Smooth muscle cell (in vitro differentiated cells): ENCODE results near the gene SNAPC1. TPM values are rescaled to one million over a fixed set of nuclear protein-coding genes. Genes with fewer than 3 reads are reported as not detected.

Experiments used
- DNase-seq: peaks from one replicate; lab custom pipeline; 2025; ENCODE audit not compliant: unreplicated experiment; lab: John Stamatoyannopoulos, UW
- H2AFZ ChIP-seq: fragments of 200-600 bp; sonication (generic); 2 replicates; pipeline ENCODE4 v1.6.0; 2016; ENCODE audit warnings: antibody characterized with exemption, low read depth, mild to moderate bottlenecking
- H3F3A ChIP-seq: fragments of 200-600 bp; sonication (generic); 2 replicates; pipeline ENCODE4 v1.6.0; 2017; ENCODE audit warnings: antibody characterized with exemption, low read depth
- H3K27ac ChIP-seq: fragments of 200-600 bp; sonication (generic); 2 replicates; pipeline ENCODE4 v1.5.1; 2016; ENCODE audit warnings: low read depth, mild to moderate bottlenecking
- H3K27me3 ChIP-seq: fragments of 200-600 bp; sonication (generic); 2 replicates; pipeline ENCODE4 v1.6.1; 2016; ENCODE audit warnings: low read depth, mild to moderate bottlenecking
- H3K36me3 ChIP-seq: fragments of 200-600 bp; sonication (generic); 2 replicates; pipeline ENCODE4 v1.5.1; 2016; ENCODE audit warnings: low read depth
- H3K4me1 ChIP-seq: fragments of 200-600 bp; sonication (generic); 2 replicates; pipeline ENCODE4 v1.5.1; 2016; ENCODE audit warnings: low read depth
- H3K4me2 ChIP-seq: fragments of 200-600 bp; sonication (generic); 2 replicates; pipeline ENCODE4 v1.6.0; 2016; ENCODE audit warnings: mild to moderate bottlenecking
- H3K4me3 ChIP-seq: fragments of 200-600 bp; sonication (generic); 2 replicates; pipeline ENCODE4 v1.5.1; 2016; ENCODE audit warnings: mild to moderate bottlenecking
- H3K79me2 ChIP-seq: fragments of 200-600 bp; sonication (generic); 2 replicates; pipeline ENCODE4 v1.6.0; 2016; ENCODE audit warnings: low read depth, mild to moderate bottlenecking
- H3K9ac ChIP-seq: fragments of 200-600 bp; sonication (generic); 2 replicates; pipeline ENCODE4 v1.6.0; 2016; ENCODE audit warnings: low read depth
- H3K9me3 ChIP-seq: fragments of 200-600 bp; sonication (generic); replicated peaks from 2 replicates; pipeline ENCODE4 v1.5.1; 2016; ENCODE audit warnings: low read depth
- H4K20me1 ChIP-seq: fragments of 200-600 bp; sonication (generic); 2 replicates; pipeline ENCODE4 v1.6.0; 2016; ENCODE audit warnings: low read depth
- WGBS: methylation state at CpG from one replicate; pipeline ENCODE4 v1.1.7; 2016; ENCODE audit warnings: low lambda C conversion rate; 5-methylcytosine and 5-hydroxymethylcytosine counted together
- polyA plus RNA-seq: library from polyadenylated mRNA; unstranded; fragments of >200 nt; fragmentation: Nextera tagmentation; extraction: Ambion mirVana; gene quantifications from 2 replicates; pipeline ENCODE4 v1.2.1, GENCODE V29; 2016
- total RNA-seq: library from RNA; depleted of rRNA; stranded (reverse); fragments of >200 nt; gene quantifications from 2 replicates; pipeline ENCODE4 v1.2.3, GENCODE V29; 2014
- TF ChIP-seq, protein P1 (sequence below): fragments of 200-600 bp; sonication (generic); IDR thresholded peaks from 2 replicates; pipeline ENCODE4 v1.5.1; 2017; ENCODE audit warnings: borderline replicate concordance, mild to moderate bottlenecking, antibody characterized with exemption; ENCODE audit not compliant: insufficient read depth, poor library complexity, severe bottlenecking

Gene SNAPC1
- total and polyA plus RNA-seq, 2 experiments from 2014 or later, result 6.1 to 13.5 TPM

DNA sequence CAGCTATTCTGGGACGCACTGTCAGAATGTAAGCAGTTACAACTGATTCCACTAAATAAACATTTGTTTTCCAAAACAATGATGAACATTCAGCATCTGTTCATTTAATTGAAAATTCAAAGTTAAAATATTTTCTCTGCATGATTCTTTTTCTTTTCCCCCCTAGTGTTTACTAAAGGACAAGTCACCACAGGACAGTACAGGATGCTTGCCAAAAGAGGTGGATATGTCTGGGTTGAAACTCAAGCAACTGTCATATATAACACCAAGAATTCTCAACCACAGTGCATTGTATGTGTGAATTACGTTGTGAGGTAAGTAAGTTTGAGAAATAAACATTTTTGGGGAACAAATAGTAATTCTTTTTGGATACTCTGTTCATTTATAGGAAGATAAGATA, 28.2 kb upstream of the SNAPC1 start:
- peaks cover 12% of the 10 kb centered on the region for H3F3A ChIP-seq
- H3K4me1 ChIP-seq, result no peaks in the 10 kb centered on the region
- TF ChIP-seq, protein P1, sequence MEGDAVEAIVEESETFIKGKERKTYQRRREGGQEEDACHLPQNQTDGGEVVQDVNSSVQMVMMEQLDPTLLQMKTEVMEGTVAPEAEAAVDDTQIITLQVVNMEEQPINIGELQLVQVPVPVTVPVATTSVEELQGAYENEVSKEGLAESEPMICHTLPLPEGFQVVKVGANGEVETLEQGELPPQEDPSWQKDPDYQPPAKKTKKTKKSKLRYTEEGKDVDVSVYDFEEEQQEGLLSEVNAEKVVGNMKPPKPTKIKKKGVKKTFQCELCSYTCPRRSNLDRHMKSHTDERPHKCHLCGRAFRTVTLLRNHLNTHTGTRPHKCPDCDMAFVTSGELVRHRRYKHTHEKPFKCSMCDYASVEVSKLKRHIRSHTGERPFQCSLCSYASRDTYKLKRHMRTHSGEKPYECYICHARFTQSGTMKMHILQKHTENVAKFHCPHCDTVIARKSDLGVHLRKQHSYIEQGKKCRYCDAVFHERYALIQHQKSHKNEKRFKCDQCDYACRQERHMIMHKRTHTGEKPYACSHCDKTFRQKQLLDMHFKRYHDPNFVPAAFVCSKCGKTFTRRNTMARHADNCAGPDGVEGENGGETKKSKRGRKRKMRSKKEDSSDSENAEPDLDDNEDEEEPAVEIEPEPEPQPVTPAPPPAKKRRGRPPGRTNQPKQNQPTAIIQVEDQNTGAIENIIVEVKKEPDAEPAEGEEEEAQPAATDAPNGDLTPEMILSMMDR, result peak; percentile 5
- H2AFZ ChIP-seq, result no peak overlapping the region
- no peak overlapping the region for H3K4me2 ChIP-seq
- H3K27ac ChIP-seq, result no peak overlapping the region
- no peak for DNase-seq
- peaks cover 92% of the 10 kb centered on the region for H3K79me2 ChIP-seq
- no peak overlapping the region for H3K9ac ChIP-seq
- H3K4me3 ChIP-seq, result no peak overlapping the region
- no peaks in the 10 kb centered on the region for H3K27me3 ChIP-seq
- no peaks in the 10 kb centered on the region for H3K9me3 ChIP-seq
- WGBS, result 97% methylated on average over 2 of the region's 2 CpGs
- peaks cover 67% of the 10 kb centered on the region for H3K36me3 ChIP-seq
- H4K20me1 ChIP-seq, result peaks cover 69% of the 10 kb centered on the region

DNA sequence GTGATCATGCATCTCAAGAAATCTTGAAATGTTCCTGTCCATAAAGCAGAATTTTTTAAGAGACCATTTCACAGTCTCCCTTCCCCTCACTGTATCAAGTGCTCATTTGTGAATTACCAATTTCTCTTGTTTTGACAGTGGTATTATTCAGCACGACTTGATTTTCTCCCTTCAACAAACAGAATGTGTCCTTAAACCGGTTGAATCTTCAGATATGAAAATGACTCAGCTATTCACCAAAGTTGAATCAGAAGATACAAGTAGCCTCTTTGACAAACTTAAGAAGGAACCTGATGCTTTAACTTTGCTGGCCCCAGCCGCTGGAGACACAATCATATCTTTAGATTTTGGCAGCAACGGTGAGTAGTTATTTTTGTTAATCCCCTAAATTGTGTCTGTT, 25.5 kb upstream of the SNAPC1 start:
- peaks cover 86% of the 10 kb centered on the region for H3K79me2 ChIP-seq
- H3K9me3 ChIP-seq, result no peaks in the 10 kb centered on the region
- peak overlapping the region; percentile 2 for H3K27ac ChIP-seq
- peaks cover 68% of the 10 kb centered on the region for H3K36me3 ChIP-seq
- no peaks in the 10 kb centered on the region for H3K4me1 ChIP-seq
- no peaks in the 10 kb centered on the region for H3K27me3 ChIP-seq
- peaks cover 5% of the 10 kb centered on the region for H3F3A ChIP-seq
- no peak overlapping the region for H2AFZ ChIP-seq
- H3K9ac ChIP-seq, result no peak overlapping the region
- no peak for DNase-seq
- 80% methylated on average over 4 of the region's 4 CpGs for WGBS
- peaks cover 66% of the 10 kb centered on the region for H4K20me1 ChIP-seq
- TF ChIP-seq, protein P1, result no peak
- H3K4me2 ChIP-seq, result no peak overlapping the region
- H3K4me3 ChIP-seq, result no peak overlapping the region

DNA sequence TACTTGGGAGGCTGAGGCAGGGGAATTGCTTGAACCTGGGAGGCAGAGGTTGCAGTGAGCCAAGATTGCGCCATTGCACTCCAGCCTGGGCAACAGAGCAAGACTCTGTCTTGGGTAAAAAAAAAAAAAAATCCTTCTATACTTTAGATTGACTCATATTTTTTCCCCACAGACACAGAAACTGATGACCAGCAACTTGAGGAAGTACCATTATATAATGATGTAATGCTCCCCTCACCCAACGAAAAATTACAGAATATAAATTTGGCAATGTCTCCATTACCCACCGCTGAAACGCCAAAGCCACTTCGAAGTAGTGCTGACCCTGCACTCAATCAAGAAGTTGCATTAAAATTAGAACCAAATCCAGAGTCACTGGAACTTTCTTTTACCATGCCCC, 24.3 kb upstream of the SNAPC1 start:
- Histone ChIP-seq H3K79me2 (peaks cover 82% of the 10 kb centered on the region), H3K9me3 (no peaks in the 10 kb centered on the region), H3K9ac (no peak overlapping the region), H3K27ac (no peak overlapping the region), H3K36me3 (peaks cover 67% of the 10 kb centered on the region), H3K4me1 (no peaks in the 10 kb centered on the region), H2AFZ (no peak overlapping the region), H3K27me3 (no peaks in the 10 kb centered on the region), H3K4me3 (no peak overlapping the region), H4K20me1 (peaks cover 61% of the 10 kb centered on the region), H3F3A (peaks cover 6% of the 10 kb centered on the region), H3K4me2 (no peak overlapping the region)
- DNase-seq, result no peak
- over 99% methylated on average over 5 of the region's 5 CpGs for WGBS
- TF ChIP-seq, protein P1, result no peak

DNA sequence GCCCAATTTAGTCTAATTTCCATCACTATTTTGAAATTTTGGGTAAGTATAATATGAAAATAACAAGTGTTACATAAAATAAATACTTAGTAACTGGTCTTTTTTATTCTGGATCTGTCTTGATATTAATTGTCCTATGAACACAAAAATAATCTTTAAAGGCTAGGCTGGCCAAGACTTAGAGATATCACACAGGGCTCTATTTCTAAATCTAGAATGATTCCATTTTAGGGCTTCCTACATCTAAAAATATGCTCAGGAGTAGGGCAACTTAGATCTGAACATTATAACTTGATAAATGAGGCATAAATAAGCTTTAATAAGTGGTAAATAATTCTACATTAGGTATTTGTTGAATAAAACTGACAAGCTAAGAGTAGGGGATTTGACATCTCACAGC, 23.1 kb upstream of the SNAPC1 start:
- peaks cover 64% of the 10 kb centered on the region for H3K36me3 ChIP-seq
- no peaks in the 10 kb centered on the region for H3K9me3 ChIP-seq
- TF ChIP-seq, protein P1, result no peak
- H3K4me2 ChIP-seq, result no peak overlapping the region
- no peak for DNase-seq
- peaks cover 11% of the 10 kb centered on the region for H3F3A ChIP-seq
- H2AFZ ChIP-seq, result no peak overlapping the region
- no peaks in the 10 kb centered on the region for H3K27me3 ChIP-seq
- peaks cover 77% of the 10 kb centered on the region for H3K79me2 ChIP-seq
- no peaks in the 10 kb centered on the region for H3K4me1 ChIP-seq
- H4K20me1 ChIP-seq, result peaks cover 61% of the 10 kb centered on the region
- no peak overlapping the region for H3K4me3 ChIP-seq
- no peak overlapping the region for H3K9ac ChIP-seq
- H3K27ac ChIP-seq, result no peak overlapping the region
